ENCODE results near the gene POTEC.
"Not testable (repeated sequence)": the region's sequence is repeated elsewhere in the genome, so short reads cannot be mapped to it uniquely, and the experiment has no call there.

DNA sequence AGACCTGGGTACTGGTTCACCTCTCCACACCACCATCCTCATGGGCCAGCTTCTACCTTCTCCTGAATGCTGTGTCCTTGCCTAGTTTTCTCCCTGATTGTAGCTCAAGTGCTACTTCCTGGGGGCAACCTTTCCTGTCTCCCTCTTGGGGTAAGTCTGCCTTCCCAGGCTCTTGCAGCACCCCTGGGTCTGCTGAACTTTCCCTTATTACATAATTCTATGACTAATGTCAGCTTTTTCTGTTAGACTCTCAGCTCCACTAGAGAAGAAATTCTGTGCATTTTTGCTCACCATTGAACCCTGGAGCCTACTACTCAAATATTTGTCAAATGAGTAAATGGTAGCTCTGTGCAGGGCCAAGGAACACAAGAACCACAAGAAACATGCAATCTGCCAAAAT is 73.4 kb downstream of the POTEC start:
- TF ChIP-seq JUND (IDR thresholded peaks at IDR 0.05; ENCODE audit: low read length); POLR2A (IDR thresholded peaks at IDR 0.05; ENCODE audit: control extremely low read depth in 1 of 2, low read depth in 2 of 2, low read length in 2 of 2); RFX5 (IDR thresholded peaks at IDR 0.05; ENCODE audit: borderline replicate concordance, low read depth, low read length): not testable (repeated sequence)
